SK-N-SH (cell line): ENCODE measurements around the gene KCND3.

Experiments
- EP300 ChIP-seq, 2 experiments: IDR thresholded peaks; 2 replicates each; pipeline versions ENCODE4 v1.4.0 to v1.6.1; 2012; ENCODE audit warnings: borderline replicate concordance in 1 of 2, low read depth in 1 of 2, low read length in 1 of 2
- EZH2phosphoT487 ChIP-seq: fragments of 200-600 bp; sonication (generic); IDR thresholded peaks from 2 replicates; pipeline ENCODE4 v1.6.1; 2017; ENCODE audit warnings: low read depth, mixed run types, mild to moderate bottlenecking, antibody characterized with exemption, moderate library complexity, borderline replicate concordance
- FOSL2 ChIP-seq: IDR thresholded peaks from 2 replicates; pipeline ENCODE4 v1.4.0; 2012; ENCODE audit warnings: low read depth, mild to moderate bottlenecking, moderate library complexity, borderline replicate concordance
- GABPA ChIP-seq: IDR thresholded peaks from 2 replicates; pipeline ENCODE4 v1.4.0; 2012; ENCODE audit warnings: low read depth, mild to moderate bottlenecking
- JUND ChIP-seq: IDR thresholded peaks from 2 replicates; pipeline ENCODE4 v1.4.0; 2012
- MXI1 ChIP-seq: IDR thresholded peaks from 2 replicates; pipeline ENCODE4 v1.6.1; 2012; ENCODE audit warnings: mild to moderate bottlenecking, low read depth, low read length, improper control_type of control experiment
- PBX3 ChIP-seq: IDR thresholded peaks from 2 replicates; pipeline ENCODE4; 2012
- POLR2AphosphoS5 ChIP-seq: IDR thresholded peaks from 2 replicates; pipeline ENCODE4 v1.6.1; 2012; ENCODE audit warnings: low read depth, low read length
- REST ChIP-seq: IDR thresholded peaks from 2 replicates; pipeline ENCODE4 v1.6.1; 2012; ENCODE audit warnings: mild to moderate bottlenecking, low read depth, low read length, moderate library complexity
- SIN3A ChIP-seq: IDR thresholded peaks from 2 replicates; pipeline ENCODE4 v1.6.1; 2012; ENCODE audit warnings: low read depth, mild to moderate bottlenecking, low read length, moderate library complexity, borderline replicate concordance
- SMC3 ChIP-seq: IDR thresholded peaks from 2 replicates; pipeline ENCODE4 v1.6.1; 2012; ENCODE audit warnings: low read depth, low read length, improper control_type of control experiment
- TF ChIP-seq, protein P1 (sequence below): fragments of 200-600 bp; sonication (generic); IDR thresholded peaks from 2 replicates; pipeline ENCODE4 v1.6.1; 2017; ENCODE audit warnings: antibody characterized with exemption, mild to moderate bottlenecking, moderate library complexity
- TF ChIP-seq, protein P2 (sequence below): IDR thresholded peaks from 2 replicates; pipeline ENCODE4 v1.4.0; 2012; ENCODE audit warnings: low read depth

GRCh38 chr1:111863401-111863800 is 126.1 kb downstream of the KCND3 start:
- TF ChIP-seq JUND (no peak), EP300 (IDR thresholded peaks at IDR 0.05; ENCODE audit: borderline replicate concordance in 1 of 2, low read depth in 1 of 2, low read length in 1 of 2) (no peak), GABPA (no peak), FOSL2 (no peak), SMC3 (no peak), POLR2AphosphoS5 (no peak), MXI1 (no peak), PBX3 (no peak), REST (no peak), EZH2phosphoT487 (no peak), SIN3A (no peak)
- TF ChIP-seq, protein P1, sequence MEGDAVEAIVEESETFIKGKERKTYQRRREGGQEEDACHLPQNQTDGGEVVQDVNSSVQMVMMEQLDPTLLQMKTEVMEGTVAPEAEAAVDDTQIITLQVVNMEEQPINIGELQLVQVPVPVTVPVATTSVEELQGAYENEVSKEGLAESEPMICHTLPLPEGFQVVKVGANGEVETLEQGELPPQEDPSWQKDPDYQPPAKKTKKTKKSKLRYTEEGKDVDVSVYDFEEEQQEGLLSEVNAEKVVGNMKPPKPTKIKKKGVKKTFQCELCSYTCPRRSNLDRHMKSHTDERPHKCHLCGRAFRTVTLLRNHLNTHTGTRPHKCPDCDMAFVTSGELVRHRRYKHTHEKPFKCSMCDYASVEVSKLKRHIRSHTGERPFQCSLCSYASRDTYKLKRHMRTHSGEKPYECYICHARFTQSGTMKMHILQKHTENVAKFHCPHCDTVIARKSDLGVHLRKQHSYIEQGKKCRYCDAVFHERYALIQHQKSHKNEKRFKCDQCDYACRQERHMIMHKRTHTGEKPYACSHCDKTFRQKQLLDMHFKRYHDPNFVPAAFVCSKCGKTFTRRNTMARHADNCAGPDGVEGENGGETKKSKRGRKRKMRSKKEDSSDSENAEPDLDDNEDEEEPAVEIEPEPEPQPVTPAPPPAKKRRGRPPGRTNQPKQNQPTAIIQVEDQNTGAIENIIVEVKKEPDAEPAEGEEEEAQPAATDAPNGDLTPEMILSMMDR: no peak
- TF ChIP-seq, protein P2, sequence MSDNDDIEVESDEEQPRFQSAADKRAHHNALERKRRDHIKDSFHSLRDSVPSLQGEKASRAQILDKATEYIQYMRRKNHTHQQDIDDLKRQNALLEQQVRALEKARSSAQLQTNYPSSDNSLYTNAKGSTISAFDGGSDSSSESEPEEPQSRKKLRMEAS: no peak
